HepG2 (cell line): Measurements from ENCODE around the gene NUP85. TPM values are rescaled to one million over a fixed set of nuclear protein-coding genes. Genes with fewer than 3 reads are reported as not detected.

Source experiments
- GATAD1 ChIP-seq: IDR thresholded peaks from 2 replicates; pipeline ENCODE4 v1.6.1; 2016; ENCODE audit warnings: missing genetic modification reagents, missing compliant biosample characterization
- GMEB2 ChIP-seq: IDR thresholded peaks from 2 replicates; pipeline ENCODE4 v1.6.1; 2016; ENCODE audit warnings: missing biosample characterization, missing genetic modification reagents, low read depth
- HDAC6 ChIP-seq: fragments of 200-600 bp; sonication (generic); IDR thresholded peaks from 2 replicates; pipeline ENCODE4 v1.7.0; 2017; ENCODE audit warnings: mild to moderate bottlenecking, antibody characterized with exemption, low read length, low read depth
- HMGXB3 ChIP-seq: sonication (generic); formaldehyde crosslinking; IDR thresholded peaks from 2 replicates; pipeline ENCODE4 v1.4.0; 2020; ENCODE audit warnings: missing genetic modification reagents, borderline replicate concordance
- MAF1 ChIP-seq: sonication (generic); formaldehyde crosslinking; IDR thresholded peaks from 2 replicates; pipeline ENCODE4 v1.5.0; 2020; ENCODE audit warnings: missing genetic modification reagents, borderline replicate concordance
- MXD4 ChIP-seq: IDR thresholded peaks from 2 replicates; pipeline ENCODE4 v1.6.1; 2016; ENCODE audit warnings: mild to moderate bottlenecking, missing biosample characterization, missing genetic modification reagents
- SMAD9 ChIP-seq: sonication (generic); formaldehyde crosslinking; IDR thresholded peaks from 2 replicates; pipeline ENCODE4 v1.5.1; 2020; ENCODE audit warnings: mild to moderate bottlenecking, missing genetic modification reagents
- SSRP1 ChIP-seq: IDR thresholded peaks from 2 replicates; pipeline ENCODE4 v1.6.1; 2016; ENCODE audit warnings: control low read depth
- ZHX2 ChIP-seq, 2 experiments: sonication (generic) in 1 of 2; formaldehyde crosslinking in 1 of 2; IDR thresholded peaks; 2 replicates each; pipeline versions ENCODE4 v1.6.1 to v1.9.0; 2014 to 2022; ENCODE audit warnings: antibody characterized with exemption in 1 of 2, borderline replicate concordance in 1 of 2, inconsistent platforms in 1 of 2, low read depth in 1 of 2, missing genetic modification reagents in 1 of 2
- ZNF235 ChIP-seq: sonication (generic); formaldehyde crosslinking; IDR thresholded peaks from 2 replicates; pipeline ENCODE4 v1.8.1; 2023; ENCODE audit warnings: mild to moderate bottlenecking, missing genetic modification reagents, borderline replicate concordance
- ZNF446 ChIP-seq: sonication (generic); formaldehyde crosslinking; IDR thresholded peaks from 2 replicates; pipeline ENCODE4 v1.5.0; 2020; ENCODE audit warnings: mild to moderate bottlenecking, missing genetic modification reagents
- ZNF550 ChIP-seq: sonication (generic); formaldehyde crosslinking; IDR thresholded peaks from 2 replicates; pipeline ENCODE4 v1.4.0; 2020; ENCODE audit warnings: mild to moderate bottlenecking, missing genetic modification reagents, borderline replicate concordance
- ZNF777 ChIP-seq: sonication (generic); formaldehyde crosslinking; IDR thresholded peaks from 2 replicates; pipeline ENCODE4 v1.4.0; 2020; ENCODE audit warnings: missing genetic modification reagents
- polyA plus RNA-seq, 8 experiments: library from polyadenylated mRNA; depleted of rRNA in 3 of 8; stranded (reverse) in 7 of 8; unstranded in 1 of 8; fragments of >200 nt; fragmentation: Illumina TruSeq in 4 of 8; extraction: Trizol in 4 of 8; gene quantifications; 2 replicates each; pipeline versions ENCODE4 v1.2.1 to v1.2.3, GENCODE V29; 2011 to 2016; ENCODE audit warnings: low read depth in 4 of 8, missing spikeins in 1 of 8, mixed read lengths in 1 of 8; ENCODE audit not compliant: insufficient read depth in 1 of 8
- total RNA-seq, 5 experiments: library from RNA; depleted of rRNA; stranded (reverse); fragments of >200 nt; fragmentation: Illumina TruSeq; extraction: Trizol; gene quantifications; 2 replicates each; pipeline ENCODE4 v1.2.3, GENCODE V29; 2016; ENCODE audit warnings: low read depth in 1 of 5

The NUP85 gene
- total and polyA plus RNA-seq, 2 of the 13 experiments (the other 11 are each of a cell fraction or from before 2014, with no cell fraction given): 89.1 to 124 TPM

- TF ChIP-seq ZHX2 (IDR thresholded peaks at IDR 0.05; ENCODE audit: low read depth) (peak; percentile 40; the same call in 1 of the 2 replicates), ZHX2 (CRISPR knock-in tag; IDR thresholded peaks at IDR 0.05; ENCODE audit: borderline replicate concordance) (no peak; the same call in 1 of the 2 replicates), SMAD9 (CRISPR knock-in tag) (peak; percentile 83), GATAD1 (CRISPR knock-in tag) (peak; percentile 96), ZNF235 (0 out of 2 replicates have a peak, but pooled peaks have one; percentile 65), SSRP1 (peak; percentile 31; the same call in 1 of the 2 replicates), HDAC6 (peak; percentile 96; the same call in 1 of the 2 replicates), MXD4 (CRISPR knock-in tag) (peak; percentile 85), MAF1 (CRISPR knock-in tag) (peak; percentile 67), ZNF777 (CRISPR knock-in tag) (peak; percentile 60), HMGXB3 (CRISPR knock-in tag) (no peak; the same call in 1 of the 2 replicates), ZNF446 (CRISPR knock-in tag) (peak; percentile 63; the same call in 1 of the 2 replicates), ZNF550 (CRISPR knock-in tag) (no peak), GMEB2 (no peak)
Observed at GRCh38 chr17:75261336-75262111, 56.0 kb downstream of the NUP85 start, which contains the start of the genes GGA3 and MRPS7 (continued).
